Fibroblast of pulmonary artery (primary cell): Measurements from ENCODE around the gene AGXT2.
A peak's percentile ranks its signal among the peaks of the same experiment; 100 is the strongest.

Experiments used
- DNase-seq: peaks from one replicate; pipeline ENCODE4 v3.0.0-alpha.2; 2010; ENCODE audit warnings: low read depth
- H3K4me3 ChIP-seq: replicated peaks from 2 replicates; pipeline ENCODE4 v1.5.1; 2011; ENCODE audit warnings: low read depth, mild to moderate bottlenecking, control low read depth, low read length, moderate library complexity
- TF ChIP-seq, protein P1 (sequence below): IDR thresholded peaks from 2 replicates; pipeline ENCODE4 v1.5.1; 2011; ENCODE audit warnings: mild to moderate bottlenecking, control low read depth, low read length, inconsistent platforms; ENCODE audit errors: missing control alignments

Gene AGXT2

DNA sequence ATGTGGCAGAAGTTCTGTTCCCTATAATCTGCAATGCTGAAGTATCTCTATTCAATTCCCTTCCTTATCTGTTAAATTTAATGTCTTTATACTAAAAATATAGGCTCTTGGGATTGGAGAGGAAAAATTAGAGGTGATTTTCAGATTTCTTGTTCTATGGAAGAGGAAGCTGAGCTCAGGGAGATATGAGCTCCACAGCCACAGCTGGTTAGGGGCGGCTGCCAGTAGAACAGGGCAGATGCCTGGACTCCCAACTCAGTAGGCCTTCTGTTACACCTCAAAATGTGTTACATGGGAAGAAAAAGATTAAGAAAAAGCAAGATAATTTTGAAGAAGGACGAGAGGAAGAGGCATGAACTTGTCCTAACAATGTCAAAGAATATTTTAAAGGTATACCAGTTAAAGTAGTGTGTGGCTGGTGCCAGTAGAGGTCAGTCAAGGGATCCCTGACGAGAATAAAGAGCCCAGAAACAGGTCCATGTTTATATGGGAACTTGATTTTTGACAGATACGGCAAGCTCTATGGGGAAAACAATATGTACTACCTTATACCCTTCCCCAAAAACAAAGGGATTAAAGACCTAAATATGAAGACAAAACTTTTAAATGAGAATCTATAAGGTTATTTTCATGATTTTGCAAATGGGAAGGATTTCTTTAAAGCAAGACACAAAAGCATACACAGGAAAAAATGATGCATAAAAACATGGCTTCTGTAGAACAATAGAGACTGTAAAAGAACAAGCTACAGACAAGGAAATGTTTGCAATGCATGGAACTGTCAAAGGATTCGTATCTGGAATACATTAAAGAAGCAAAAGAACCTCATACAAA, 89.7 kb downstream of the AGXT2 start:
- TF ChIP-seq, protein P1, sequence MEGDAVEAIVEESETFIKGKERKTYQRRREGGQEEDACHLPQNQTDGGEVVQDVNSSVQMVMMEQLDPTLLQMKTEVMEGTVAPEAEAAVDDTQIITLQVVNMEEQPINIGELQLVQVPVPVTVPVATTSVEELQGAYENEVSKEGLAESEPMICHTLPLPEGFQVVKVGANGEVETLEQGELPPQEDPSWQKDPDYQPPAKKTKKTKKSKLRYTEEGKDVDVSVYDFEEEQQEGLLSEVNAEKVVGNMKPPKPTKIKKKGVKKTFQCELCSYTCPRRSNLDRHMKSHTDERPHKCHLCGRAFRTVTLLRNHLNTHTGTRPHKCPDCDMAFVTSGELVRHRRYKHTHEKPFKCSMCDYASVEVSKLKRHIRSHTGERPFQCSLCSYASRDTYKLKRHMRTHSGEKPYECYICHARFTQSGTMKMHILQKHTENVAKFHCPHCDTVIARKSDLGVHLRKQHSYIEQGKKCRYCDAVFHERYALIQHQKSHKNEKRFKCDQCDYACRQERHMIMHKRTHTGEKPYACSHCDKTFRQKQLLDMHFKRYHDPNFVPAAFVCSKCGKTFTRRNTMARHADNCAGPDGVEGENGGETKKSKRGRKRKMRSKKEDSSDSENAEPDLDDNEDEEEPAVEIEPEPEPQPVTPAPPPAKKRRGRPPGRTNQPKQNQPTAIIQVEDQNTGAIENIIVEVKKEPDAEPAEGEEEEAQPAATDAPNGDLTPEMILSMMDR = peak; percentile 78
- H3K4me3 ChIP-seq = no peak overlapping the region
- DNase-seq = peak; percentile 52

DNA sequence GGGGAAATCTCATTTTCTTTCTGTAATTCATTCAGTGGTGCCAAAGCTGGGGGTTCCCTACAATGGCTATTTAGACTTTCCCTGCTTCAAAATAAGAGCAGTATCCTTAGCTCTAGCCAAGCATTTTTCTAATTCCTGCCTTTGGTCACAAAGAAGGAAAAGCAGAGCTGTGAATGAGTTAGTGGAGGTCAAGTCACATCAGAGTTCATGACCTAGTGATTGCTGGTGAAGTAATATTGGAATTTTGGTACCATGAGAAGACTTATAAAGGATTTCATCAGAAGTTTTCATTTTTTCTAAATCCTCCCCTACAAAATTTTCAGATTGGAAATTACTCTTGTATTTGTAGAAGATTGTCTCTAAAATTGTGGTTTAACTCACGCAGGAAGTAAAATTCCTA, 90.4 kb downstream of the AGXT2 start:
- DNase-seq = peak; percentile 16
- no peak overlapping the region for H3K4me3 ChIP-seq
- TF ChIP-seq, protein P1 = no peak
